ENCODE data around the gene BTBD2. TPM values are rescaled to one million over a fixed set of nuclear protein-coding genes. Genes with fewer than 3 reads are reported as not detected.

The BTBD2 gene
- total RNA-seq, 4 donors from 2014 or later: 85.0 to 99.3 (median 94.9) TPM

GRCh38 chr19:1945899-1946298, 69.6 kb downstream of the BTBD2 start:
- TF ChIP-seq CTCF (IDR thresholded peaks at IDR 0.05) (no peak), POLR2A (IDR thresholded peaks at IDR 0.05) (no peak)
- intact Hi-C loops (cut with DNase I; ENCODE audit: low total_unique reads): no loop called here
- 70 to 82% methylated on average over 18 of the region's 18 CpGs for WGBS, 2 donors

GRCh38 chr19:1944916-1945561, 70.5 kb downstream of the BTBD2 start:
- WGBS, 2 donors: 80 to 87% methylated on average over 13 to 16 of the region's 30 CpGs
- no peak overlapping the region for H3K4me3 ChIP-seq (ENCODE audit: low read depth, poor library complexity, severe bottlenecking)
- DNase-seq (ENCODE audit: low spot score in 2 of 2): no peak
- TF ChIP-seq CTCF (IDR thresholded peaks at IDR 0.05): no peak
- TF ChIP-seq POLR2A (IDR thresholded peaks at IDR 0.05): no peak
- intact Hi-C loops (cut with DNase I; ENCODE audit: low total_unique reads): no loop called here

More at GRCh38 chr19:1945899-1946298, 69.6 kb downstream of the BTBD2 start:
- H3K4me3 ChIP-seq (ENCODE audit: low read depth, poor library complexity, severe bottlenecking): no peak overlapping the region
- DNase-seq (ENCODE audit: low spot score in 2 of 2): peak in 1 of 2 donors; percentile 92

GRCh38 chr19:1944088-1944915, 71.2 kb downstream of the BTBD2 start:
- WGBS, 2 donors: 81 to 86% methylated on average over 23 to 36 of the region's 42 CpGs
- no peak overlapping the region for H3K4me3 ChIP-seq (ENCODE audit: low read depth, poor library complexity, severe bottlenecking)
- TF ChIP-seq CTCF (IDR thresholded peaks at IDR 0.05): no peak
- TF ChIP-seq POLR2A (IDR thresholded peaks at IDR 0.05): no peak
- intact Hi-C loops (cut with DNase I; ENCODE audit: low total_unique reads): no loop called here
- no peak for DNase-seq (ENCODE audit: low spot score in 2 of 2)

GRCh38 chr19:1943661-1944087, 71.8 kb downstream of the BTBD2 start:
- 83 to 87% methylated on average over 17 to 19 of the region's 22 CpGs for WGBS, 2 donors
- TF ChIP-seq POLR2A (IDR thresholded peaks at IDR 0.05): no peak
- TF ChIP-seq CTCF (IDR thresholded peaks at IDR 0.05): no peak
- no peak for DNase-seq (ENCODE audit: low spot score in 2 of 2)
- no peak overlapping the region for H3K4me3 ChIP-seq (ENCODE audit: low read depth, poor library complexity, severe bottlenecking)
- intact Hi-C loops (cut with DNase I; ENCODE audit: low total_unique reads): no loop called here

- no peak for TF ChIP-seq POLR2A (IDR thresholded peaks at IDR 0.05)
- no peak for TF ChIP-seq CTCF (IDR thresholded peaks at IDR 0.05)
- no peak overlapping the region for H3K4me3 ChIP-seq (ENCODE audit: low read depth, poor library complexity, severe bottlenecking)
- no peak for DNase-seq (ENCODE audit: low spot score in 2 of 2)
- 28% methylated on average over 20 to 21 of the region's 21 CpGs for WGBS, 2 donors
- intact Hi-C loops (cut with DNase I; ENCODE audit: low total_unique reads): no loop called here
Measured at GRCh38 chr19:1942934-1943555, 72.5 kb downstream of the BTBD2 start.

Measured in lower leg skin (tissue), 4 donors.